ENCODE data around the gene EDA.
"Not testable (repeated sequence)": the region's sequence is repeated elsewhere in the genome, so short reads cannot be mapped to it uniquely, and the experiment has no call there.

EDA gene

GRCh38 chrX:69748055-69748454, 132.1 kb downstream of the EDA start:
- DNase-seq, result no peak

GRCh38 chrX:69759921-69760625, 144.2 kb downstream of the EDA start:
- no peak for DNase-seq

- DNase-seq, result no peak
These were observed 145.7 kb downstream of the EDA start for GRCh38 chrX:69761633-69762032.

- DNase-seq, result no peak
These were observed 146.4 kb downstream of the EDA start for GRCh38 chrX:69762340-69762739.

- DNase-seq, result no peak
These were observed 177.5 kb downstream of the EDA start for GRCh38 chrX:69793260-69793935.

- DNase-seq, result no peak
These were observed 179.8 kb downstream of the EDA start for GRCh38 chrX:69795702-69796101.

GRCh38 chrX:69807400-69807799, 191.5 kb downstream of the EDA start:
- no peak for DNase-seq

- no peak for DNase-seq
These were observed 192.5 kb downstream of the EDA start for GRCh38 chrX:69808375-69808774.

- no peak for DNase-seq
These were observed 197.8 kb downstream of the EDA start for GRCh38 chrX:69813677-69814076.

GRCh38 chrX:69815063-69815462, 199.2 kb downstream of the EDA start:
- DNase-seq, result no peak

GRCh38 chrX:69815519-69815918, 199.6 kb downstream of the EDA start:
- no peak for DNase-seq

- DNase-seq, result no peak
These were observed 228.7 kb downstream of the EDA start for GRCh38 chrX:69844636-69845035.

- not testable (repeated sequence) for DNase-seq
These were observed 244.1 kb downstream of the EDA start for GRCh38 chrX:69859999-69860398.

- DNase-seq, result no peak
These were observed 260.3 kb downstream of the EDA start for GRCh38 chrX:69876221-69876620.

- DNase-seq, result no peak
These were observed 268.3 kb downstream of the EDA start for GRCh38 chrX:69884210-69884609.

- DNase-seq, result no peak
These were observed 280.1 kb downstream of the EDA start for GRCh38 chrX:69896046-69896445.

- DNase-seq, result no peak
These were observed 284.6 kb downstream of the EDA start for GRCh38 chrX:69900491-69900890.

- DNase-seq, result no peak
These were observed 290.5 kb downstream of the EDA start for GRCh38 chrX:69906447-69906846.

GRCh38 chrX:69914781-69915180, 298.9 kb downstream of the EDA start:
- no peak for DNase-seq

- DNase-seq, result no peak
These were observed 303.8 kb downstream of the EDA start for GRCh38 chrX:69919749-69920148.

GRCh38 chrX:69932323-69932722, 316.4 kb downstream of the EDA start:
- no peak for DNase-seq

- no peak for DNase-seq
These were observed 332.4 kb downstream of the EDA start for GRCh38 chrX:69948276-69948797.

GRCh38 chrX:69951753-69952152, 335.8 kb downstream of the EDA start:
- DNase-seq, result no peak

GRCh38 chrX:69959712-69960111, 343.8 kb downstream of the EDA start:
- DNase-seq, result no peak
